Liver (tissue), 9 donors: ENCODE results near the gene MAP3K15. TPM values are rescaled to one million over a fixed set of nuclear protein-coding genes. Genes with fewer than 3 reads are reported as not detected.

ENCODE experiments used
- DNase-seq: peaks from one replicate; pipeline ENCODE4 v3.0.0-alpha.2; 2017; ENCODE audit warnings: low spot score
- H3K27ac ChIP-seq, 2 donors: one replicate each; pipeline ENCODE4 v1.7.0; 2013; ENCODE audit warnings: inconsistent platforms in 2 of 2, low read length in 2 of 2, control low read depth in 1 of 2, low read depth in 1 of 2, mild to moderate bottlenecking in 1 of 2
- H3K27me3 ChIP-seq, 4 donors: one replicate each; pipeline versions ENCODE4 v1.6.1 to v1.7.0; 2013; ENCODE audit warnings: low read length in 3 of 4, inconsistent platforms in 1 of 4, mild to moderate bottlenecking in 1 of 4, moderate library complexity in 1 of 4; ENCODE audit not compliant: control insufficient read depth in 4 of 4, insufficient read depth in 4 of 4
- H3K36me3 ChIP-seq, 4 donors: one replicate each; pipeline versions ENCODE4 v1.6.1 to v1.7.0; 2013; ENCODE audit warnings: low read length in 3 of 4, mild to moderate bottlenecking in 3 of 4, low read depth in 1 of 4, moderate library complexity in 1 of 4; ENCODE audit not compliant: control insufficient read depth in 4 of 4, insufficient read depth in 3 of 4
- H3K4me1 ChIP-seq, 4 donors: one replicate each; pipeline versions ENCODE4 v1.6.1 to v1.7.0; 2013; ENCODE audit warnings: low read length in 3 of 4, mild to moderate bottlenecking in 3 of 4, moderate library complexity in 1 of 4; ENCODE audit not compliant: control insufficient read depth in 4 of 4, insufficient read depth in 4 of 4
- H3K4me3 ChIP-seq, 3 donors: one replicate each; pipeline versions ENCODE4 v1.6.1 to v1.7.0; 2013; ENCODE audit warnings: low read length in 3 of 3, control low read depth in 1 of 3, low read depth in 1 of 3, mild to moderate bottlenecking in 1 of 3
- H3K9ac ChIP-seq, 2 donors: one replicate each; pipeline ENCODE4 v1.7.0; 2013; ENCODE audit warnings: low read length in 2 of 2, mild to moderate bottlenecking in 2 of 2, moderate library complexity in 2 of 2, control low read depth in 1 of 2, low read depth in 1 of 2
- H3K9me3 ChIP-seq, 4 donors: one replicate each; pipeline versions ENCODE4 v1.6.1 to v1.7.0; 2013; ENCODE audit warnings: low read length in 3 of 4; ENCODE audit not compliant: control insufficient read depth in 4 of 4
- ATF3 ChIP-seq: IDR thresholded peaks from 2 replicates; pipeline ENCODE4 v1.6.1; 2016; ENCODE audit warnings: antibody characterized with exemption
- CTCF ChIP-seq: fragments of 150-350 bp; IDR thresholded peaks from 2 replicates; pipeline ENCODE4 v1.5.1; 2017; ENCODE audit warnings: improper control_type of control experiment, low read depth, low read length; ENCODE audit not compliant: missing input control
- FOXA1 ChIP-seq: IDR thresholded peaks from 2 replicates; pipeline ENCODE4 v1.6.1; 2016; ENCODE audit warnings: antibody characterized with exemption
- FOXA2 ChIP-seq: IDR thresholded peaks from 2 replicates; pipeline ENCODE4 v1.6.1; 2016; ENCODE audit warnings: antibody characterized with exemption
- GABPA ChIP-seq, 2 donors: IDR thresholded peaks in 1 of 2; conservative IDR thresholded peaks in 1 of 2; 2 replicates each; pipeline ENCODE4 v1.6.1; 2016; ENCODE audit warnings: antibody characterized with exemption in 2 of 2, mild to moderate bottlenecking in 1 of 2, moderate library complexity in 1 of 2
- HNF4A ChIP-seq, 2 donors: conservative IDR thresholded peaks; 2 replicates each; pipeline ENCODE4 v1.6.1; 2016; ENCODE audit warnings: antibody characterized with exemption in 2 of 2, mild to moderate bottlenecking in 2 of 2
- HNF4G ChIP-seq: IDR thresholded peaks from 2 replicates; pipeline ENCODE4 v1.6.1; 2016; ENCODE audit warnings: antibody characterized with exemption
- JUND ChIP-seq, 2 donors: IDR thresholded peaks; 2 replicates each; pipeline ENCODE4 v1.6.1; 2016; ENCODE audit warnings: antibody characterized with exemption in 2 of 2
- MAX ChIP-seq: IDR thresholded peaks from 2 replicates; pipeline ENCODE4 v1.6.1; 2016; ENCODE audit warnings: antibody characterized with exemption
- RAD21 ChIP-seq, 2 donors: IDR thresholded peaks; 2 replicates each; pipeline ENCODE4 v1.6.1; 2016; ENCODE audit warnings: antibody characterized with exemption in 2 of 2, mild to moderate bottlenecking in 2 of 2
- REST ChIP-seq: IDR thresholded peaks from 2 replicates; pipeline ENCODE4 v1.6.1; 2016; ENCODE audit warnings: antibody characterized with exemption, mild to moderate bottlenecking
- SP1 ChIP-seq: IDR thresholded peaks from 2 replicates; pipeline ENCODE4 v1.6.1; 2018; ENCODE audit warnings: antibody characterized with exemption, mild to moderate bottlenecking
- YY1 ChIP-seq: IDR thresholded peaks from 2 replicates; pipeline ENCODE4 v1.6.1; 2016; ENCODE audit warnings: antibody characterized with exemption, mild to moderate bottlenecking
- ZBTB33 ChIP-seq: IDR thresholded peaks from 2 replicates; pipeline ENCODE4 v1.6.1; 2016; ENCODE audit warnings: antibody characterized with exemption
- WGBS: extraction: QIAGEN DNeasy Blood & Tissue Kit; methylation state at CpG from one replicate; pipeline ENCODE4 v1.1.7; 2013; 5-methylcytosine and 5-hydroxymethylcytosine counted together
- polyA plus RNA-seq, 2 donors: library from polyadenylated mRNA; stranded (reverse) in 1 of 2; unstranded in 1 of 2; fragments of 200-250 nt in 1 of 2; fragments of >200 nt in 1 of 2; fragmentation: Nextera tagmentation in 1 of 2; extraction: Ambion mirVana in 1 of 2; gene quantifications; one replicate each; pipeline versions ENCODE4 v1.2.1 to v1.2.3, GENCODE V29; 2013 to 2015
- total RNA-seq, 2 donors: library from RNA; depleted of rRNA; stranded (reverse); fragments of >200 nt; gene quantifications; one replicate each; pipeline ENCODE4 v1.2.3, GENCODE V29; 2014
- donor health status: healthy.
- donor health status: healthy.
- donor health status: healthy.
- donor health status: healthy.
- donor health status: healthy.

MAP3K15 gene
- total and polyA plus RNA-seq, 4 donors, result 0.09 to 0.28 TPM; not detected in 2

- TF ChIP-seq MAX (no peak), YY1 (no peak), FOXA2 (no peak), GABPA (IDR thresholded peaks at IDR 0.05 in 1 of 2, conservative IDR thresholded peaks at IDR 0.05 in 1 of 2) (no peak), REST (no peak)
- H3K9ac ChIP-seq, result no peak overlapping the region
- H3K36me3 ChIP-seq, result peaks cover 0 to 2% (median 0%) of the 10 kb centered on the region in 4 donors
- no peaks in the 10 kb centered on the region for H3K9me3 ChIP-seq
- no peaks in the 10 kb centered on the region for H3K27me3 ChIP-seq
- whole genome bisulfite sequencing, result 95% methylated on average over 4 of the region's 4 CpGs
- DNase-seq, result no peak
- no peaks in the 10 kb centered on the region for H3K4me1 ChIP-seq
- H3K4me3 ChIP-seq, result no peak overlapping the region
- no peak overlapping the region for H3K27ac ChIP-seq
Measured at GRCh38 chrX:19539665-19540064, 24.4 kb upstream of the MAP3K15 start.

- no peaks in the 10 kb centered on the region for H3K36me3 ChIP-seq
- H3K4me3 ChIP-seq, result no peak overlapping the region
- no peaks in the 10 kb centered on the region for H3K9me3 ChIP-seq
- no peak overlapping the region for H3K27ac ChIP-seq
- WGBS, result 85% methylated on average over 2 of the region's 2 CpGs
- DNase-seq, result no peak
- no peaks in the 10 kb centered on the region for H3K27me3 ChIP-seq
- no peak overlapping the region for H3K9ac ChIP-seq
- no peaks in the 10 kb centered on the region for H3K4me1 ChIP-seq
- peak; percentile 46 to 51 for TF ChIP-seq RAD21 (IDR thresholded peaks at IDR 0.05)
- no peak for TF ChIP-seq JUND (IDR thresholded peaks at IDR 0.05)
- TF ChIP-seq CTCF, result peak; percentile 12
Measured at GRCh38 chrX:19535476-19535875, 20.2 kb upstream of the MAP3K15 start.

- Histone ChIP-seq H3K27ac (no peak overlapping the region), H3K9ac (no peak overlapping the region), H3K36me3 (no peaks in the 10 kb centered on the region), H3K4me1 (no peaks in the 10 kb centered on the region), H3K9me3 (no peaks in the 10 kb centered on the region), H3K27me3 (no peaks in the 10 kb centered on the region), H3K4me3 (no peak overlapping the region)
- no peak for DNase-seq
- WGBS, result 91% methylated on average over 8 of the region's 8 CpGs
- TF ChIP-seq HNF4A (conservative IDR thresholded peaks at IDR 0.05) (no peak), ZBTB33 (no peak), MAX (no peak), RAD21 (IDR thresholded peaks at IDR 0.05) (no peak), FOXA2 (no peak), ATF3 (no peak), SP1 (no peak), REST (no peak), JUND (IDR thresholded peaks at IDR 0.05) (no peak), FOXA1 (no peak), HNF4G (no peak)
Measured at GRCh38 chrX:19532709-19533108, 17.4 kb upstream of the MAP3K15 start.
